OCI-LY7 (cell line): ENCODE measurements around the gene SH3BP1. TPM values are rescaled to one million over a fixed set of nuclear protein-coding genes. Genes with fewer than 3 reads are reported as not detected.

Source experiments
- BruUV-seq: library from RNA; stranded (reverse); fragments of 400-500 nt; replicated peaks from 2 replicates; lab custom pipeline; 2021; lab: Mats Ljungman, UMichigan
- CTCF ChIA-PET: fragments of 300-600 bp; sonication (Branson Sonifier 250); formaldehyde crosslinking; loops from one replicate; lab custom pipeline; 2022; ENCODE audit warnings: antibody characterized with exemption; ENCODE audit not compliant: unreplicated experiment; lab: Charles Lee
- POLR2A ChIA-PET: fragments of 300-600 bp; sonication (Branson Sonifier 250); formaldehyde crosslinking; loops from one replicate; lab custom pipeline; 2022; ENCODE audit warnings: antibody characterized with exemption; lab: Charles Lee
- DNase-seq: peaks from one replicate; pipeline ENCODE4 v3.0.0-alpha.2; 2015; ENCODE audit warnings: low spot score
- H2AFZ ChIP-seq: fragments of 200-600 bp; sonication (generic), shearing (Covaris generic); 2 replicates; pipeline ENCODE4 v1.6.1; 2014; ENCODE audit warnings: mild to moderate bottlenecking, antibody characterized with exemption, low read length, moderate library complexity
- H3K27ac ChIP-seq: fragments of 200-600 bp; sonication (generic); 2 replicates; pipeline ENCODE4 v1.5.1; 2014; ENCODE audit warnings: mixed run types, low read depth, mild to moderate bottlenecking, moderate library complexity, low read length, inconsistent platforms; ENCODE audit not compliant: poor library complexity, severe bottlenecking
- H3K36me3 ChIP-seq: fragments of 200-600 bp; sonication (generic); 2 replicates; pipeline ENCODE4 v1.6.1; 2014; ENCODE audit warnings: mild to moderate bottlenecking, antibody characterized with exemption, low read length, moderate library complexity, mixed read lengths; ENCODE audit not compliant: insufficient read depth
- H3K4me1 ChIP-seq: fragments of 200-600 bp; sonication (generic); 2 replicates; pipeline ENCODE4 v1.5.1; 2014; ENCODE audit warnings: mild to moderate bottlenecking, low read length; ENCODE audit not compliant: insufficient read depth, poor library complexity, severe bottlenecking
- H3K4me2 ChIP-seq: fragments of 200-600 bp; sonication (generic); 2 replicates; pipeline ENCODE4 v1.6.1; 2014; ENCODE audit warnings: mild to moderate bottlenecking, low read length
- H3K4me3 ChIP-seq: fragments of 200-600 bp; sonication (generic); 2 replicates; pipeline ENCODE4 v1.5.1; 2014; ENCODE audit warnings: mild to moderate bottlenecking, low read depth, low read length; ENCODE audit not compliant: poor library complexity, severe bottlenecking
- H3K79me2 ChIP-seq: fragments of 200-600 bp; sonication (generic); 2 replicates; pipeline ENCODE4 v1.6.1; 2016; ENCODE audit warnings: low read depth, mild to moderate bottlenecking, low read length, moderate library complexity, mixed read lengths; ENCODE audit not compliant: insufficient read depth
- H3K9me2 ChIP-seq: fragments of 200-600 bp; sonication (generic); 2 replicates; pipeline ENCODE4 v1.6.1; 2016; ENCODE audit warnings: mild to moderate bottlenecking, low read length, mixed read lengths; ENCODE audit not compliant: insufficient read depth
- H3K9me3 ChIP-seq: fragments of 200-600 bp; sonication (generic); 2 replicates; pipeline ENCODE4 v1.6.1; 2014; ENCODE audit warnings: mild to moderate bottlenecking, mixed run types, low read length, mixed read lengths
- H4K20me1 ChIP-seq: fragments of 200-600 bp; sonication (generic); 2 replicates; pipeline ENCODE4 v1.6.1; 2014; ENCODE audit warnings: mild to moderate bottlenecking, antibody characterized with exemption, low read length, moderate library complexity, mixed read lengths; ENCODE audit not compliant: insufficient read depth
- CTCF ChIP-seq: fragments of 200-600 bp; sonication (generic); conservative IDR thresholded peaks from 2 replicates; pipeline ENCODE4 v1.5.1; 2014; ENCODE audit warnings: mild to moderate bottlenecking, antibody characterized with exemption, low read length, moderate library complexity, mixed read lengths
- EZH2phosphoT487 ChIP-seq: fragments of 200-600 bp; sonication (generic); IDR thresholded peaks from 2 replicates; pipeline ENCODE4 v1.6.1; 2018; ENCODE audit warnings: low read depth, borderline replicate concordance, mild to moderate bottlenecking, mixed run types, antibody characterized with exemption, low read length, moderate library complexity, mixed read lengths
- intact Hi-C: fragments of 100-400 bp; cut with micrococcal nuclease; formaldehyde crosslinking; loops from one replicate; pipeline ENCODE4 v1.10.0; 2022; ENCODE audit not compliant: unreplicated experiment
- total RNA-seq, 2 experiments: library from RNA; depleted of rRNA in 1 of 2; stranded (reverse); fragments of >200 nt in 1 of 2; shearing (Covaris generic) in 1 of 2; gene quantifications; 2 replicates each; pipeline ENCODE4 v1.2.3, GENCODE V29; 2014 to 2022

The SH3BP1 gene
- total RNA-seq, 2 experiments from 2014 or later, result 15.3 to 48.4 TPM

DNA sequence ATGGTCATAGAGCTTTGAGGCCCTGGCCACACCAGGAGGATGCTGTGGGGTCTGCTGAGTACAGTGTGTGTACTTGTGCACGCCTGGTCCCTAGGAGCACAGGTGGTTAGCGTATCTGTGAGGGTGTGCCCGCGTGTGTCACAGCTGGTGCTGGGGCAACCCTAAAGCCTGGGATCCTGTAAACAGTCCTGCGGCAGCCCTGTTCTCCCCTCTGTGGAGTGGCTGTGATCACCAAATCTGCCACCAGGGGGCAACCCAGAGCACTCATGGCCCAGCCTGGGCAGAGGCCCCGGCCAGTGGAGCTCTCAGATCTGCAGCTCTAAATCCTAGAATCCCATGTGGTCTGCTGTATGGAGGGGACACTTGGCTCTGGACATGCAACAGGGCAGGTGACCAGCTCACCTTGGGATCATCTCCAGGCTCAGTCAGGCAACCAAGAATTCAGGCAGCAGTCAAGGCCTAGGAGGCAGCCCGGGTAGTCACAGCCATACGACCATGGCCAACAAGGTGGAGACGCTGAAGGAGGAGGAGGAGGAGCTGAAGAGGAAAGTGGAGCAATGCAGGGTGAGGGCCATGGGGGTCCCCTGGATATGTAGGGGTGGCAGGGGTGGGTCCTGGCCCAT lies 3.9 kb downstream of the SH3BP1 start:
- ChIA-PET CTCF (interaction anchor here (0.6 to 3.1 kb wide), 7 partner anchors 9 to 157 kb away, joined by 3 to 16 read pairs (median 3); partner anchors contain the start of genes MFNG and NOL12), POLR2A (interaction anchor here (0.6 to 2.0 kb wide), 5 partner anchors 9 to 85 kb away, joined by 3 to 9 read pairs (median 3); partner anchors contain the start of gene PDXP)
- DNase-seq, result peak; percentile 79
- Histone ChIP-seq H3K4me3 (no peak overlapping the region), H3K36me3 (peaks cover 24% of the 10 kb centered on the region; the same call in 1 of the 2 replicates), H3K4me1 (peaks cover 28% of the 10 kb centered on the region), H2AFZ (no peak overlapping the region), H3K27ac (no peak overlapping the region), H3K4me2 (no peak overlapping the region), H3K9me3 (no peaks in the 10 kb centered on the region), H4K20me1 (no peaks in the 10 kb centered on the region), H3K9me2 (no peaks in the 10 kb centered on the region), H3K79me2 (no peaks in the 10 kb centered on the region)
- intact Hi-C loops, result loop anchor here (1.0 to 5.0 kb wide), 3 partner anchors 20 to 38 kb away; partner anchors contain the start of gene GGA1
- TF ChIP-seq EZH2phosphoT487, result no peak
- peak; percentile 91 for TF ChIP-seq CTCF
- BruUV-seq, result no TSS peak

DNA sequence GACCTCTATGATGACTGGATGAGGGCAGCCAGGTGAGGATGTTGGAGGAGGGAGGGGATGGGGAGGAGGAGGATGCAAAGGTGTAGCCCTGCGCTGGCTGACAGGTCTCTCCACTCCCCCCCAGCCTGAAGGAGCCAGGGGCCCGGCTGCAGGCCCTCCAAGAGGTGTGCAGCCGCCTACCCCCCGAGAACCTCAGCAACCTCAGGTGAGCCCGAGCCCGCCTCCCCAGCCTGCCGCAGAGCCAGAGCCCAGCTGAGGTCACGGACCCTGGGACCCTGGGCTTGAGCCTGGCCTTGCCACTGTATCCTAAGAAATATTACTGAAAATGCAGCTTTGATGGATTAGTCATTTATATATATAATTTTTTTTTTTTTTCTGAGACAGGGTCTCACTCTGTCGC lies 7.8 kb downstream of the SH3BP1 start:
- no peak overlapping the region for H3K4me2 ChIP-seq
- H4K20me1 ChIP-seq, result no peaks in the 10 kb centered on the region
- H3K9me2 ChIP-seq, result no peaks in the 10 kb centered on the region
- H3K27ac ChIP-seq, result no peak overlapping the region
- TF ChIP-seq CTCF (no peak), EZH2phosphoT487 (no peak)
- DNase-seq, result no peak
- H3K79me2 ChIP-seq, result no peaks in the 10 kb centered on the region
- peaks cover 47% of the 10 kb centered on the region for H3K36me3 ChIP-seq
- CTCF ChIA-PET, result no interaction called here
- H3K4me3 ChIP-seq, result no peak overlapping the region
- H2AFZ ChIP-seq, result no peak overlapping the region
- H3K4me1 ChIP-seq, result peaks cover 3% of the 10 kb centered on the region
- H3K9me3 ChIP-seq, result no peaks in the 10 kb centered on the region
- POLR2A ChIA-PET, result interaction anchor here (1.1 kb wide), 1 partner anchor 10 kb away, joined by 3 read pairs; no protein-coding TSS in a partner anchor
- BruUV-seq, result no TSS peak
- intact Hi-C loops, result no loop called here

GRCh38 chr22:37647928-37648327 lies 8.5 kb downstream of the SH3BP1 start:
- intact Hi-C loops, result no loop called here
- Histone ChIP-seq H4K20me1 (no peaks in the 10 kb centered on the region), H3K4me1 (peaks cover 3% of the 10 kb centered on the region), H3K36me3 (peaks cover 44% of the 10 kb centered on the region), H3K4me3 (no peak overlapping the region), H3K9me3 (no peaks in the 10 kb centered on the region), H3K79me2 (no peaks in the 10 kb centered on the region), H3K27ac (no peak overlapping the region), H3K9me2 (no peaks in the 10 kb centered on the region), H3K4me2 (no peak overlapping the region), H2AFZ (no peak overlapping the region)
- no peak for TF ChIP-seq CTCF
- TF ChIP-seq EZH2phosphoT487, result no peak
- ChIA-PET POLR2A (interaction anchor here (1.1 kb wide), 1 partner anchor 9 kb away, joined by 3 read pairs; no protein-coding TSS in a partner anchor), CTCF (no interaction called here)
- BruUV-seq, result no TSS peak
- DNase-seq, result no peak
